D341Med (cell line): Measurements from ENCODE around the gene MRPS11.
"Not testable (repeated sequence)": the region's sequence is repeated elsewhere in the genome, so short reads cannot be mapped to it uniquely, and the experiment has no call there.

Experiments used
- DNase-seq: peaks from one replicate; pipeline ENCODE4 v3.0.0; 2012; ENCODE audit warnings: low spot score

MRPS11 gene

DNA sequence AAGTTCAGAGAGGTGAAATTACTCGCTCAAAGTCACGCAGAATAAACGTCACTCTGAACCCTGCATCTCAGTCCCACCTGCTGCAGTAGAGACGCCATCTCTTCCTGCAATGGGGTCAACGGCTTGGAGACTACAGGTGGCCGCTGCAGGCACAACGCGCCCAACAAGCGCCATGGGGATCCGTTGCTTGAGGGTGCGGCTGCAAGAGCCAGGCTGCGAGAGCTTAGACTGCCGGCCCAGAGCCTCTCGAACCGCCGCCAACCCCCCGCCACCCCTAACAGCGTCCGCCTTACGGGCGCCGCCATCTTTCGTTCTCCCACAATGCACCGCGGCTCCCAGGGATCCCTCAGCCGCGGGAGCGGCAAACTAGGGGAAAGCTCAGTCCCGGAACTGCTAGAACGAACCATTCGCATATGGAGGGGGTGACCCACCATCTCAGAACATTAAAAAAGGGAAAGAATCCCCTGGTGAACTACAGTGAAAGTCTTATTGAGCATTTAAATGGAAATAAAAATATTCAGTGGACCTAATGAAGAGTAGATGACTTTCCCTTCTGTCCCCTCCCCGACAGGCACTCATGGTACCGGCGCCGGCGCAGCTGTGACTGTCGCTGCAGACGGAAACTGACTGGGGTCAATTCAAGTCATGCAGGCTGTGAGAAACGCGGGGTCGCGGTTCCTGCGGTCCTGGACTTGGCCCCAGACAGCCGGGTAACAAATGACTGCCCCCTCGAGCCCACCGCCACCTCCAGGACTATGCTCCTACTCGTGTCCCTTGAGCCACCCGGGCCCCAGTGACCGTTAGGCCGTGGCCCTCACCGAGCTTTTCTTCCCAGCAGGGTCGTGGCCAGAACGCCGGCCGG is at the start of gene MRPS11, which contains the start of gene MRPL46:
TSS of gene MRPS11 (plus strand) at position 636 of the 862 bp plus-strand sequence. CDS start at position 646, 10 bp downstream.
TSS of gene MRPL46 (minus strand) at position 316 of the 862 bp plus-strand sequence. CDS start at position 305, 11 bp downstream.
- DNase-seq, result peak; percentile 94

DNA sequence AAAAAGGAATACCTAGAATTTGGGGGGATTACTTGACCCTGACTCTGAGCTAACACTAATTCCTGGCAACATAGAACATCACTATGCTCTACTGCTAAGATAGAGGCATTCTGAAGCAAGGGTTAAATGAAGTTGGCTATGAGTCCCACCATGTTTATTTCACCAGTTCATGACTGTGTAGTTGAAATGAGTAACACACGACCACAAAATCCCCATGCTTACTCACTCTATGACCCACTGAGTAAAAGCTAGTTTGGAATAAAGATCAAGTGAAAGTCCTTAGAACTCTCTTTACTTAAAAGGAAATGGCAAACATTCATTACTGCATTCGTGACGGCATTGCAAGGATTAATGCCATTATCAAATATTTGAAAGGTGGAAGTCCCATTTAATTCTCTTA is 47.7 kb upstream of the MRPS11 start:
- DNase-seq, result no peak

DNA sequence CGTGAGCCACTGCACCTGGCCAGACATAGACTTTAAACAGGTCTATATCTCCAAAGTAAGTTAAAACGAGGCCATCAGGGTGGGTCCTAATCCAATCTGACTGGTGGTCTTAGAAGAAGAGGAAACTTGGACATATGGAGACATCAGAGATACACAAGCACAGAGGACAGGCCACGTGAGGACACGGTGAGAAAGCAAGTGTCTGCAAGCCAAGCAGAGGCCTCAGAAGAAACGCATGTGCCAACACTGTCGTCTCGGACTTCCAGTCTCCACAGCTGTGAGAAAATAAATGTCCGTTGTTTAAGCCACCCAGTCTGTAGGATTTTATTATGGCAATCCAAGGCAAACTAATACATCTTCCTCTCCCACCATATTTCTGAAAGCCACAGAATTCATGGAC is 44.2 kb upstream of the MRPS11 start:
- DNase-seq, result no peak

DNA sequence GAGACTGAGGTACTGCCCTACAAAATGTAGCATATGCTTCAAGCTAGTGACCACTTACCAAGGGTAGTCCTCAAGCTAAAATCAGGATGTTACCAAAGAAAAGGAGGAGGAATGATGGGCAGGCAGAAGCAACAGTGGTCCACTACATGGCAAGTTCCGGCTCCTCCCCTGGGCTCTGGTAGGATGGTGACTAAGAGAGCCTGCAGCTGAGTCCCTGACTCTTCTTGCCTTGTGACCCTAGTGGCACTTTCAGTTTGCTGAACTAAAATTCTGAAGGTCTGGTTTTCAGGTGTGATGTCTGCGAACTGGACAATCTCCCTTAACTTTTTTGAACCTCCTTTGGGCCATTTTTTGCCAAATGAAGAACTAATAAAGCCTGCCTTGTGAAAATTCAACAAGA is 41.2 kb upstream of the MRPS11 start:
- no peak for DNase-seq

DNA sequence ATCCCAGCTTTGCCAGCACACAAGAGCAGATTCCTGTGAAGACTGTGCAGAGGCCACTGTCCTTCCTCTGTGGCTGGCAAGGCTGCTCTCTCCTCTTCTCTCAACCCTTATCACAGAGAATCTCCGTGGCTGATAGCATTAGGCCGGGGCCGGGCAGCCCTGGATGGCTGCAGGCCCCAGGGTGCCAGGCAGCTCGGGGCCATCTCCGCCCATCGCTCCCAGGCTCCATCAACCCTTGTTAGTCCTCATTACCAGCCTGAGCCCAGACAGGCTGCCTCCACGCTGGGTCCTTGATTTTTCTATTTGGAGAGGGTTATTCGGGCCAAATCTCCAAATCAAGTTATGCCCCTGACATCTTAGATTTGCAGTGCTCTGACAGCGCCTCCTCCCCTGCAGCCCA is 39.5 kb upstream of the MRPS11 start:
- no peak for DNase-seq

DNA sequence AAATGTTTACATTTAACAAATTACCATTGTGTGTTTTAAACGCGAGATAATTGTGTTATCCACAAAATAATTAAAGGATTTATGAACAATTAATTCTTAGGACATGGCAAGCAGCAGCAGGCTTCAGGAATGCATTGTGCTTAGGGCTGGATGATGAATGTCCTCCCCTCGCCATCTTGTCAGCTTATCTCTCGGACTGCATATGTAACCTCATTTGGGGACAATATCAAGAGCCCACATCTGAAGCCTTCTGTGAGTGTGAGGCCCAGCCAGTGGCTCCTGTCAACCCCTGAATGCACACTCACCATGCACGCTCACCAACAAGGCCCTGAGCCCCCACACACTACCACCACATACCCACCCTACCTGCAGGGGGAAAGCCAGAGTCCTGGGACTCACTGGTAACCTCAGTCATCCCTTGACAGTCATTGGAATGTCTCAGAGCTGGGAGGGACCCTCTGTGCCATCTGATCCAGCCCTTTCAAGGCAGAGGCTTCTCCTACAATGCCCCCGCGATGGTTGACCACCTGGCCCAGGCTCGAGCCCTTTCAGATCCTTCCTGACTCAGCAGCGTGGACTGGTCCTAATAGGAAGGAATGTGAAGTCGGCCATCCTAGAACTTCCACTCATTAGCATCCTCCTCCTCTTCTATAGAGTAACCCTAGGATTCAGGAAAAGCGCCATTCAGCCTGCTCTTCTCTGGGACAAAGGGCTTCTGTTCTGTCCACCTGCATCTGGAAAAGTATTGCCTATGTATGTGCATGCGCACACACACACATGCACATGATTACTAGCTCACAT is 38.5 kb upstream of the MRPS11 start:
- no peak for DNase-seq

DNA sequence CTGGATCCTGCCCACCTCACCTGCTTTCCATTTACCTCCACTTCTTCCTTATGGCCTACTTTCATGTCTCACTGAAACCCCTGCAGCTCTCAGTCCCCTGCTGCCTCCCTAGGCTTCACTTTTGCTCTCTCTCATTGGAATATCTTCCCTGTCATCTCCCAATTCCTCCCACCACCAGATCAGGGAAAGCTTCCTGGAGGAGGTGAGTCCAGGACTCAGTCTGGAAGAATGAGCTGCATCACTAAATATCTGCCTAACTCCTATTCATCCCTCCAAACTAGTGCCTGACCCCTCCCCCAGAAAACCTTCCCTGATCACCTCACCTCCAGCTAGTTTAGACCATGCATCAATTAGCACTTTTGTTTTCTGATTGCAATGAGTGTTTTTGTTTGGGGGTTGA is 37.5 kb upstream of the MRPS11 start:
- DNase-seq, result no peak

DNA sequence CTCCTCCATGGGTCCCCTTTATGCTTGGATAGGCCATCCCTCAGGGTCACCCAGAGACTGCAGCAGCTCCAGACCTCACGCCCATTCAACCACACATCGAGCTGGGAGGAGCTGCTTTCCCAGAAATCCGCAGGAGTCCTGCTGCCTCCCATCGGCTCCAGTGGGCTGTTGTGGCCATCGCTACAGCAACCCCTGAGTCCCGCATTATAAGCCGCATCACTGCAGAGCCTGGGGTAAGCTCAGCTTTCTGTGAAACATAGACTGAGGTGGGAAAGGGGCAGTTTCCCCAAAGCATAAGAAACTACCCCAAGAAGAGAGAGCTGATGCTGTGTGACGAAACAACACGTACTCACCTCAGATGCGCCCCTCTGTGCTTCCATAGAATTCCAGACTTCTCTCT is 36.1 kb upstream of the MRPS11 start:
- DNase-seq, result no peak

DNA sequence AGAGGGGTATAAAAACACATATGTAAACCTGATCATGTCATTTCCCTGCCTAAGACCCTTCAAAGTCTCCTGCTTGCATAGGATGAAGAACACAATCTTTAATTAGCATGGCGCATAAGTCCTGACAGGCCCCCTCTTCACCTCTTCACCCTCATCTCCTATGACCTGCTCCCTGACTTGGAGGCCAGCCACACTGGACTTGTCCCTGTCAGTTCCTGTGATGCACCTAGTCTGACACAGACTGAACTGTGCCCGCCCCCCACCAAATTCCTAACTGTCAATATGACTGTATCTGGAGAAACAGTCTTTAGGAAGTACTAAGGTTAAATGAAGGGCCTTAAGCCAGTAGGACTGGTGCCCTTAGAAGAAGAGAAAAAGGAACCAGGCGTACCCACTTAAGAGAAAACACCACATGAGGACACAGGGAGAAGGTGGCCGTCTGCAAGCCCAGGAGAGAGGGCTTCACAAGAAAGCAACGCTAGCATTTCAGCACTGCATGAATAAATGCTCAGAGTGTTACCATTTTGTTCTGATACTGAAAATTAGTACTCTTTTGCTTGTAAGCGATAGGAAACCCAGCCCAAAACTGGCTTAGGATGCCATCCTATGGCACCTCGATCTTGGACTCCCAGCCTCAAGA is 34.3 kb upstream of the MRPS11 start:
- no peak for DNase-seq

GRCh38 chr15:88434106-88434505 is 33.4 kb upstream of the MRPS11 start:
- not testable (repeated sequence) for DNase-seq

DNA sequence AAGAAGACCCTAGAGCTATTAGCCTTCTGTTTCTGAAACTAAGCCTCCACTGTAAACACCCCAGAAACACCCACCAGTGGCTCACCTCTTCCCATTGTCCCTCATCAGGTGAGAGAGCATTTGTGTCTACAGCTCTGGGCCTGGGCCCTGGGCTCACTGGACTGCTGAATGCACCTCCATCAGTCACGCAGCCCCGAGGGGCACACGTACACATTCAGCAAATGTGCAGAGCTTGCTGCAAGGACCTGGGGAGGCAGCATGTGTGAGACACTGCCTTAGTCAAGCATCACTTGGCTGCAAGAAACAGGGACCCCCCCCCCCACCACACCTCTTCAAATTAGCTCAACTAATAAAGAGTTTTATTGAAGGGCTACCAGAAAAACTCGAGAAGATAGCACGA is 29.3 kb upstream of the MRPS11 start:
- DNase-seq, result no peak

DNA sequence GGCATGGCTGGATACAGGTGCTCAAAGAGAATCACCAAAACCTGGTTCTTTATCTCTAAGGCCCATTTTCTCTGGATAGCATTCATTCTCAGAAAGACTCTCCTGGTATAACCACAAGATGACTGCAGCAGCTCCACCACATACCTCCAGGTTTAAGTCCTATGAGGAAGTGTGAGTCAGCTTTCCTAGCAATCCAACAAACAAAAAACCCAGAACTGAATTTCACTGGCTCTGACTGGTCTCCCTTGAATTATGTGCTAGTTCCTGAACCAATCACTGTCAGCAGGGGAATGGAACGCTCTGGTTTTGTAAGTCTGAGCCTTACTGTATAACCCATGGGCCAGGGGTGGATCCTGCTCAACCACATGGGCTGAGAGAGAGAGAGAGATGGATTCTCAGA is 27.5 kb upstream of the MRPS11 start:
- DNase-seq, result no peak

DNA sequence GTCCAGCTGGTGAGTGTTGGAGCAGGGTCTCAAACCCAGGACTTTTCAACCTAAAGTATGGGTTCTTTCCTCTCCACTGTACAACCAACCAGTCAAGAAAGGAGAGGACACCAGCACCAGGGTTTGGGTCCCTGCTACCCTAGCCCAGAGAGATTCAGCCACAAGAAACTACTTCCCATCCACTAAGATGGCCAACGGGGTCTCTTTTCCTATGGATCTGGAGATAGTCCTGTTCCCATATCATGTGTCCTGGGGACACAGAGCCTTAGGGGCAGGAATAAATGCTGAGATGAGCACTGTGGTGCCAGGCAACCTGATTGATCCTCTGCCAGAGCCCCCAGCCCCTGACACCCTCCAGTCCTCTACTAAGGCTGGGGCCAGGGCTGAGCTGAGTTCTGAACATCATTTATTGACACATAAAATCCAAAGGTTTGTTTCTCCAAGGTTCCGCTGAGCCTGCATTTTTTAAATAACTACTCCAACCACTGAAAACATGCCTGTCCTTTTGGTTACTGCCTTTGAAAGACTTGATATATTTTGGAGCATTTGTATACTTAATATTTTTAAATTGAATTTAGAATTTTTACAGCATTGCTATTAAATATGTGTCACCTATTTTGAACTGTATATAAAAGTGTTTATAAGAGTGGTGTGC is 26.3 kb upstream of the MRPS11 start:
- no peak for DNase-seq

- DNase-seq, result no peak
These were observed 20.3 kb upstream of the MRPS11 start for GRCh38 chr15:88447206-88447605.

- DNase-seq, result no peak
These were observed 19.8 kb upstream of the MRPS11 start for GRCh38 chr15:88447741-88448140.

DNA sequence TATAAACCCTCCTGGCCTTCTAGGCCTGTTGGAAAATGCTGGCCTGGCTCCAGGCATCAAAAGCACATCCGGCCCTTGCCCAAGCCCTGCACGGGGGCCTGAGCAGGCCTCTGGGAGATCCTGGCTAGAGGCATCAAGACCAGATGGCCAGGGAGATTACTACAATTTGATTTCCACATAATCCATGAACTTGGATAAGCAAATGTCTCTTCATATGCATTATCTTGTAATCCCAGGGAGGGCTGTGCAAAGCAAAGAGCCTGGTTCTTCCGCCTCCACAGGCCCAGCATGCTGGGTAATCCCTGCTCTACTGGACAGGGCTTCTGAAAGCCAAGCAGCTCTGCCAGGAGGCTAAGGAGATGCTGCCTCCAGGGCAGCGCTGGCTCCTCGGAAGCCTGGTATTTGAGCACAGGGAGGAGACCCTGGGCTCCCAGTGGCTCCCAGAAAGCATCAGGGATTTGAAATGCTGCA is 18.5 kb upstream of the MRPS11 start:
- DNase-seq, result peak; percentile 74

DNA sequence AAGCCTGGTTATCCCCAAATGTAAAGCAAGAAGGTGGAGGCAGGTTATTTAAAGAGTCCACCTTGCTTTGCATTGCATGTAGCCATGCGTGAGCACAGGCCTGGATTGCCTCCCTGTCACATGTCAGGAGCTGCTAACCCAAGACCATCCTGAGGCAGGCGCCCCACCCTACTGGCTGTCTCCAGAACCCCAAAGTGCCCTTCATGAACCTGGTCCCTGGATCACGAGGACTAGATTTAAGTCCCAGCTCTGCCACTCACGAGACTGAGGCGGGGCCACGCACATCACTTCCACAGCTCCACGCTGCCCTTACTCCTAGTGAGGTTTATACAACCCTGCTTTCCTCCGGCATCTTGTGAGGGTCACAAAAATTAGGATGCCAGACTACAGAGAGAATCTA is 17.9 kb upstream of the MRPS11 start:
- no peak for DNase-seq

GRCh38 chr15:88450125-88450798 is 17.2 kb upstream of the MRPS11 start:
- DNase-seq, result peak; percentile 81

DNA sequence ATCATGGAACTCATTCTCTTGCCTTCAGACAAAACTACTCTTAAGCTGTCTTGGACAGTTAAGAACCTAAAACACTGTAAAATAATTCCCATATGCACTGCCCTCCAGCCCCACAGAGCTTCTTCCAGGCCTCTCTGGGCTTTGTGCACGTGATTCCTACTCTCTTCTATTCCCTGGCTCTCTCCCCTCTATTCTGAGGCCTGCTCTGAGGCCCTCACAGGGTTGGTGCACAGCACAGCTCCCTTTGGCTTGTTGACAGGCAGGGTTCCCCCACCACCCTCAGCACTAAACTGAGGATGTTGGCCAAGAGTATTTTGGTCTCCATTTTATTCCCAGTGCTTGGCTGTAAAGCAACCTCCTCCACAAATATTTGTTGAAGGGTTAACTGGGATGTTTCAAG is 13.9 kb upstream of the MRPS11 start:
- no peak for DNase-seq

GRCh38 chr15:88454236-88454635 is 13.3 kb upstream of the MRPS11 start:
- DNase-seq, result no peak
